ENCODE results near the gene MARCHF6.
"Not testable (repeated sequence)": the region's sequence is repeated elsewhere in the genome, so short reads cannot be mapped to it uniquely, and the experiment has no call there.

MARCHF6 gene

GRCh38 chr5:10353241-10354047 lies at the start of gene MARCHF6:
MARCHF6 (plus strand) TSS chr5:10353695; CDS start chr5:10353899, 204 bp downstream.
- no peak for DNase-seq

GRCh38 chr5:10303699-10304170 lies 49.8 kb upstream of the MARCHF6 start:
- no peak for DNase-seq

- DNase-seq = no peak
Observed at GRCh38 chr5:10304932-10305331, 48.6 kb upstream of the MARCHF6 start.

GRCh38 chr5:10306114-10306513 lies 47.4 kb upstream of the MARCHF6 start:
- no peak for DNase-seq

- no peak for DNase-seq
Observed at GRCh38 chr5:10306806-10307205, 46.7 kb upstream of the MARCHF6 start.

- DNase-seq = no peak
Observed at GRCh38 chr5:10307206-10308148, 46.0 kb upstream of the MARCHF6 start, which contains the start of gene CMBL. CMBL (minus strand) TSS chr5:10307902; CDS start chr5:10290762, 17,140 bp downstream.

GRCh38 chr5:10308844-10309243 lies 44.7 kb upstream of the MARCHF6 start:
- DNase-seq = no peak

- no peak for DNase-seq
Observed at GRCh38 chr5:10310066-10310779, 43.3 kb upstream of the MARCHF6 start.

- DNase-seq = not testable (repeated sequence)
Observed at GRCh38 chr5:10310835-10311570, 42.5 kb upstream of the MARCHF6 start.

GRCh38 chr5:10311595-10312425 lies 41.7 kb upstream of the MARCHF6 start:
- no peak for DNase-seq

- DNase-seq = no peak
Observed at GRCh38 chr5:10315201-10315600, 38.3 kb upstream of the MARCHF6 start.

GRCh38 chr5:10315824-10316509 lies 37.5 kb upstream of the MARCHF6 start:
- no peak for DNase-seq

GRCh38 chr5:10317825-10318682 lies 35.4 kb upstream of the MARCHF6 start:
- no peak for DNase-seq

GRCh38 chr5:10319202-10319851 lies 34.2 kb upstream of the MARCHF6 start:
- no peak for DNase-seq

GRCh38 chr5:10320793-10321192 lies 32.7 kb upstream of the MARCHF6 start:
- DNase-seq = no peak

- no peak for DNase-seq
Observed at GRCh38 chr5:10321882-10322281, 31.6 kb upstream of the MARCHF6 start.

GRCh38 chr5:10323588-10324488 lies 29.7 kb upstream of the MARCHF6 start:
- no peak for DNase-seq
